GM19468 (cell line): ENCODE results near the gene MARCHF7.
"Not testable (repeated sequence)": the region's sequence is repeated elsewhere in the genome, so short reads cannot be mapped to it uniquely, and the experiment has no call there.

Experiments
- ATAC-seq: cut with Tn5 transposase; IDR thresholded peaks from one replicate; pipeline ENCODE4 v1.9.1; 2021; ENCODE audit warnings: mild to moderate bottlenecking, moderate library complexity, moderate number of reproducible peaks; ENCODE audit not compliant: unreplicated experiment; ENCODE audit errors: extremely low read depth

MARCHF7 gene

DNA sequence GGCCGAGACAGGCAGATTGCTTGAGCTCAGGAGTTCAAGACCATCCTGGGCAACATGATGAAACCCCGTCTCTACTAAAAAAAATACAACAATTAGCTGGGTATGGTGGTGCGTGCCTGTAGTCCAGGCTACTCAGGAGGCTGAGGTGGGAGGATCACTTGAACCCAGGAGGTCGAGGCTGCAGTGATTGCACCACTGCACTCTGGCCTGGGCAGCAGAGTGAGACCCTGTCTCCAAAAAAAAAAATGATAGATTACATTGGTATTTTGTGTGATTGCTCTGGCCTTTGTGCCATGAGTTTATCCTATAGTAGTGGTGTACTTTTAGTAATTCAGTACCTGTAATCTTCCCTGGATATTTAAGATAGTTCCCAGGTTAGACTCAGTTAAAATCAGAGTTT, 4.1 kb downstream of the MARCHF7 start:
- ATAC-seq, result not testable (repeated sequence)

DNA sequence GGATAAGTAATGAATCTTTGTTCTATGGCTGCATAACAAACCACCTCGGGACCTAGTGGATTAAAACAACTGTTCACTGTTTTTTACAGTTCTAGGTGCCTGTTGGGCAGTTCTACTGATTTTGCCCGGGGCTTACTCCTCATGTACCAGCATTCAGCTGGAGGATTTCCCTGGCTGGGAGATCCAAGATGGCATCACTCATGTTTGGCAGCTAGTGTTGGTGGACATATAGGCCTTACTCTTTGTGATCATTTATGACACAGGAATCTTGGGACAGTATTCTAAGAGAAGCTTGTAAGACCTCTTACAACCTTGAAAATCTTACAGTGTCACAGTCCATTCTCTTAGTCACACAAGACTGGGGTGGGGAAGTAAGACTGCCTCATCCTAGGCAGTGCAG, 4.6 kb downstream of the MARCHF7 start:
- no peak for ATAC-seq

DNA sequence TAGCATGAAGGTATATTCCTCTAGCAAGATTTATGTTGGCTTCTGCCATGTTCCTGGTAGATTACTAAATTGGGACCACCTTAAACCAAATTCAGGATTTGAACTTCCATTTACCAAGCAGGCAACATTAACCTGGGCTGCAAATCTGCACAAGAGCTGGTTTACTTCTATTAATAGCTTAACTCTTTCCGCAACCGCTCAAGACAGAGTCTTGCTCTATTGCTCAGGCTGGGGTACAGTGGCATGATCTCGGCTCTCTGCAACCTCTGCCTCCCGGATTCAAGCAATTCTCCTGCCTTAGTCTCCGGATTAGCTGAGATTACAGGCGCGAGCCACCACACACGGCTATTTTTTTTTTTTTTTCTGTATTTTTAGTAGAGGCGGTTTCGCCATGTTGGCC, 8.4 kb downstream of the MARCHF7 start:
- ATAC-seq, result no peak

DNA sequence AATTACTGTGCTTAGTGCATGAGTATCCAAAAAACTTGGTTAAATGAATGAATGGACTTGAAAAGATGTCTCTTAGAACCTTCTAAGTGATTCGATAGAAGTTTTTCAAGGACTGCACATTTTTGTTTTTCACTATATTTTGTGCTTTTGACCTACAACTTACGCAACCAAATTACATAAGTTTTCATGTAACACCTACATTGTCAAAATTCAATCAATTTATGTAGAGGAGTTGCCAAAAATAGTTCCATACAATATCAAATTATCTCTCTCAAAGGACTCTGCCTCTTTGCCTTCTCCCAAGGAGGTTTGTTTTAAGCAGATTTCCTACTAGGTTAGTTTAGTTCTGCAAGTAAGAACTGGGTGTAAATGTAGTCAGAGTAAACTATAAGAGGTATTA, 10.3 kb downstream of the MARCHF7 start:
- no peak for ATAC-seq

DNA sequence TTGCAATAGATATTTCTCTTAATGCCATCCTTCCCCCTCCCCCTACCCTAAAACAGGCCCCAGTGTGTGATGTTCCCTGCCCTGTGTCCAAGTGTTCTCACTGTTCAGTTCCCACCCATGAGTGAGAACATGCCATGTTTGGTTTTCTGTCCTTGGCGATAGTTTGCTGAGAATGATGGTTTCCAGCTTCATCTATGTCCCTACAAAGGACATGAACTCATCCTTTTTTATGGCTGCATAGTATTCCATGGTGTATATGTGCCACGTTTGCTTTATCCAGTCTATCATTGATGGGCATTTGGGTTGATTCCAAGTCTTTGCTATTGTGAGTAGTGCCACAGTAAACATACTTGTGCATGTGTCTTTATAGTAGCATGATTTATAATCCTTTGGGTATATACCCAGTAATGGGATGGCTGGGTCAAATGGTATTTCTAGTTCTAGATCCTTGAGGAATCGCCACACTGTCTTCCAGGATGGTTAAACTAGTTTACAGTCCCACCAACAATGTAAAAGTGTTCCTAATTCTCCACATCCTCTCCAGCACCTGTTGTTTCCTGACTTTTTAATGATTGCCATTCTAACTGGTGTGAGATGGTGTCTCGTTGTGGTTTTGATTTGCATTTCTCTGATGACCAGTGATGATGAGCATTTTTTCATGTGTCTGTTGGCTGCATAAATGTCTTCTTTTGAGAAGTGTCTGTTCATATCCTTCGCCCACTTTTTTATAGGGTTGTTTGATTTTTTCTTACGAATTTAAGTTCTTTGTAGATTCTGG, 12.7 kb downstream of the MARCHF7 start:
- ATAC-seq, result not testable (repeated sequence)

DNA sequence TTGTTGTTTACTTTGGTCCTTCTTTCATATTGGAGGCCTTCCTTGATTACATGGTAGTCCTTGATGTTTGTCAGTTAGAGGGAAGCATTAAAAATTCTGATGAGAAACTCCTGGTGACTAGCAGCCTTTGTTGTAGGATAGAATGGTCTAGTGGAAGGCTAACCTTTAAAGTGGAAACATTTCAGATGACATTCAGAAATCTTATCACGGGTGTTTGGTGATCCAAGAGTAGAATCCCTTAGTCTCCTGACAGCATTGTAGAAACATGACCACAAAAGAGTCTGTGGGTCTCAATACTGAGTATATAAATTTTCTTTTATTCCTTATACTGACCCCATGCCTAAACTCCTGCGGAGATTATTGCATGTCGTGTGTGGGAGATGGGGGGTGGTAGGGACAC, 13.4 kb downstream of the MARCHF7 start:
- ATAC-seq, result no peak

DNA sequence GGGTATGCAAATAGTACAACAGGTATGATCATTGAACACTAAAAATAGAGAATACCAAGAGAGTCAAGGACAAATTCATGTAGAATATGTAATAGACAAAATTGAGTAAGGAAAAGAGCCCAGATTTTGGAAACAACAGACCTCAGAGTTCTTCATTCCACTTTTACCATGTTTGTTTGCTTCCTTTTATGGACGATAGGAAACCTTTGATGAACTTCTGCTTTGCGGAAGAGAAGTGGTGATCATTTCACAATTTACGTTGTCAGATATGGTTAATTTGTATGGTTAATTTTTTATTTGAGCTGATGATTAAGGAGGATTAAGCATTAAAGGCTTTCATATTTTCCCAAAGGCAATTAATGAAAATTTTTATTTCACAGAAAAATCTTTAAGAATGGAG, 16.3 kb downstream of the MARCHF7 start:
- ATAC-seq, result no peak

DNA sequence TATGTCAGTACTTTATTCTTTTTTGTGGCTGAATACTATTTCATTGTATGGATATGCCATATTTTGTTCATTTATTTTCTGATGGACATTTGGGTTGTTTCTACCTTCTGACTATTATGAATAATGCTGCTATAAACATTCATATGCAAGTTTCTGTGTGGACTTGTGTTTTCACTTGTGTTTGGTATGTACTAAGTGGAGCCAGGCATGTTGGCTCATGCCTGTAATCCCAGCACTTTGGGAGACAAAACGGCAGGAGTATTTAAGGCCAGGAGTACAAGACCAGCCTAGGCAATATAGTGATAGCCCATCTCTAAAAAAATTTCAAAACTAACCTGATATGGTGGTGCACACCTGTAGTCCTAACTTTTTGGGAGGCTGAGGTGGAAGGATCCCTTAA, 23.3 kb downstream of the MARCHF7 start:
- no peak for ATAC-seq

DNA sequence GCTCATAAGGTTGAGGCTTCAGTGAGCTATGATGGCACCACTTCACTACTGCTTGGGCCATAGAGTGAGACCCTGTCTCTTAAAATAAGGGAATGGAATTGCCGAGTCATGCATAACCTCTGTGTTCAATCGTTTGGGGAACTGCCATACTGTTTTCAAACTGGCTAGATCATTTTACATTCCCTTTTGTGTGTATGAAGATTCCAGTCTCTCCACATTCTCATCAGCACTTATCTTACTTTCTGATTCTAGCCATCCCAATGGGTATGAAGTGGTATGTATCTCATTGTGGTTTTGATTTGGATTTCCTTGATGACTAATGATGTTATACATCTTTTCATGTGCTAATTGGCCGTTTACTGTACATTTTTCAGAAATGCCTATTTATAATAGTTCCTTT, 23.7 kb downstream of the MARCHF7 start:
- no peak for ATAC-seq

DNA sequence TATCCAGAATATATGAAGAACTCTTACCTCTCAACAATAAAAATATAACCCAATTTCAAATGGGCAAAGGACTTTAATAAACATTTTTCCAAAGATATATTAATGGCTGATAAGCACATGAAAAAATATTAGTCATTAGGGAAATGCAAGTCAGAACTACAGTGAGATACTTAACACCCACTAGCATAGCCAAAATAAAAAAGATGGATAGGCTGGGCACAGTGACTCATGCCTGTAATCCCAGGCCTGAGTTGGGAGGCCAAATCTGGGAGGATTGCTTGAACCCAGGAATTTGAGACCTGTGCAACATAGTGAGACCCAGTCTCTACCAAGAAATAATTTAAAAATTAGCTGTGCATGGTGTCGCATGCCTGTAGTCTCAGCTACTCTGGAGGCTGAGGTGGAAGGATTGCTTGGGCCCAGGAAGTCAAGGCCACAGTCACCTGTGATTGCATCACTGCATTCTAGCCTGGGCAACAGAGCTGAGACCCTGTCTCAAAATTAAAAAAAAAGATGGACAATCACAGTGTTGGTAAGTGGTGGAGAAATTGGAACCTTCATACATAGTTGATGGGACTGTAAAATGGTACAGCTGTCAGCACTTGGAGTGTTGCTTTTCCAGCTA, 25.1 kb downstream of the MARCHF7 start:
- no peak for ATAC-seq

DNA sequence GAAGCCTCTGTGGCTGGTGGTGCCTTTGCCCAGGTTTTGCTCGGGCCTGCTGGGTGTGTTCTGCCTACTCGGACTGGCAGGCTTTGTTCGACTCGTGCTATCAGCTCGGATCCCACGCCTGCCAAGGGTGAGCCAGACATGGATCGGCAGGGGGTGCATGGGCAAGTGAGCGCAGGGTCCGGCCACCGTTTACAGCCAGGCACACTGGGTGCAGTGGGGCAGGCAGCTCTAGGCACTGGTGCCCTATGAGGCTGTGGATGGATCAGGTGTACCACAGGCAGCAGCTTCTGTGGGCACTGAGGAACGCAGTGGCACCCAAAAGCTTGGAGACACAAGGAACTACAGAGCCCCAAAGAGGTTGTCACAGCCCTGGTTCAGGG, 25.6 kb downstream of the MARCHF7 start:
- no peak for ATAC-seq

DNA sequence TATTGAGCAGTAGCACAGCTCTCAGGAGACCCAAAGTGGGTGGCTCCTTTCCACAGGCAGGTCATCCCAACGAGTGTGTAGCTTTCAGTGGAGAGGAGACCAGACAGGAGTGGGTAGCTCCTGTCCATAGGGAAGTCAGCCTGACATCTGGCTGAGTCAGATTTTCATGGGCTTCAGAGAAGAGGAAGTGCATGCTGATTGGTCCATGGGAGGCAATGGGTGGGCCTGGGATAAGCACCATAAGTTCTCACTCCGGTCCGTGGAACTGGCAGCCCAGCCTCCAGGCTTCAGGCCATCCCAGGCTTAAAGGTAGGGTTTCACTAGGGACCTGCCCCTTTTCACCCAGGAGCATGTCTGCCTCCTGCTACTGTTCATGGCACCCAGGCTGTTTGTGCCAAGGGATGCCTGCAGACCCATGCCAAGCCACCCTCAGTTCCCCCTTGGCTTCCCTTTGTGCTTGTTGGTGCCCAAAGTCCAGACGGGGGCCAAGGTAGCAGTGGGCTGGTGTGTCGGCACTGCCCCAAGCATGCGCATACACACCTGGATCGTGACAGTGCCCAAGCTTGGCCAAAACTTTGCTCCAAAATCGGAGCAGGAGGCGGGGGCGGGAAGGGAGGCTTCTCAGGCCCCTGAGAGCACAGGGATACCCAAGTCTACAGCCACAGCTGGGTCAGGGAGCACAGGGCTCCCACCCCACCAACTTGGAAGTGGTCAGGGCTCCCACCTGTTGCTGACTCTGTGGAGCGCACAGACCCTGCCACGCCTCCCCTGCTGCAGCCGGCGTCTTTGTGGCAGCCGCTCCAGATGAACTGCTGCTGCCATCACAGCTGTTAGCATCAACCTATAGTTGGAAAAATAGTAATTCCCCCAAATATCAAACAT, 26.4 kb downstream of the MARCHF7 start:
- ATAC-seq, result no peak

DNA sequence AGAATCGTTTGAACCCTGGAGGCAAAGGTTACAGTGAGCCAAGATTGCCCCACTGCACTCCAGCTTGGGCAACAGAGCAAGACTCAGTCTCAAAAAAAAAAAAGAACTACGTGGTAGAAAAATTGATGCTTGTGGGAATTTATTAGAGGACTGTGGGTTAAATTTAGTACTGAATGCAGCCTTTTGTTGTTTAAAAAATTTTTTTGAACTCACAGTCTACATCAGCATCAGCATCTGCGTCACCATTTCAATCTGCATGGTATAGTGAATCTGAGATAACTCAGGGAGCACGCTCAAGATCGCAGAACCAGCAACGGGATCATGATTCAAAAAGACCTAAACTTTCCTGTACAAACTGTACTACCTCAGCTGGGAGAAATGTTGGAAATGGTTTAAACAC, 30.5 kb downstream of the MARCHF7 start:
- no peak for ATAC-seq

DNA sequence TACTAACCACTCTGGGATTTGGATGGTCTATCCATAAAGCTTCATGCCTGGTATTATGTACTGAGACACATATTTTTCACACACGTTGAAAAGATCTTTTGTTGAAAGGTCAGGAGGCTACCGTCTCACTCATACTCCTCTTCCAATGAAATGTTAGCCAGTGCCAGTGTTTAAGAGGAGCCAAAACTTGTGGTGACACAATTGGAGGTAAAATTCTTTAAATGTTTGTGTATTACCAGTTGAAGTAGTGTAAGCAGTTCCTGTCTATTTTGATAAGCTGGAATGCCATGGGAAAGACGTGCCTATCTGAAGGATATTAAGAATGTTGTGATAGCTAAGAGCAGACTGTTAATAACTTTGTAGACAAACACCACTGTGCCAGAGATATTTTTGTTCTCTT, 32.1 kb downstream of the MARCHF7 start:
- no peak for ATAC-seq

DNA sequence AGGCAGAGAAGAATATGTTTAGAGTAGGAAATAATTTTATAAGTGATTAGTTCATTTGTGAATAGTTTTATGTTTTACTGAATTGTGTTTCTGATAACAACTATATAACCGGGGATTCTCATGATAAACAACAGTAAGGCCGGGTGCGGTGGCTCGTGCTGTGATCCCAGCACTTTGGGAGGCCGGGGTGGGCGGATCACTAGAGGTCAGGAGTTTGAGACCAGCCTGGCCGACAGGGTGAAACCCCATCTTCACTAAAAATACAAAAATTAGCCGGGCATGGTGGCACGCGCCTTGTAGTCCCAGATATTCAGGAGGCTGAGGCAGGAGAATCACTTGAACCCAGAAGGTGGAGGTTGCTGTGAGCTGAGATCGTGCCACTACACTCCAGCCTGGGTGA, 32.9 kb downstream of the MARCHF7 start:
- not testable (repeated sequence) for ATAC-seq

DNA sequence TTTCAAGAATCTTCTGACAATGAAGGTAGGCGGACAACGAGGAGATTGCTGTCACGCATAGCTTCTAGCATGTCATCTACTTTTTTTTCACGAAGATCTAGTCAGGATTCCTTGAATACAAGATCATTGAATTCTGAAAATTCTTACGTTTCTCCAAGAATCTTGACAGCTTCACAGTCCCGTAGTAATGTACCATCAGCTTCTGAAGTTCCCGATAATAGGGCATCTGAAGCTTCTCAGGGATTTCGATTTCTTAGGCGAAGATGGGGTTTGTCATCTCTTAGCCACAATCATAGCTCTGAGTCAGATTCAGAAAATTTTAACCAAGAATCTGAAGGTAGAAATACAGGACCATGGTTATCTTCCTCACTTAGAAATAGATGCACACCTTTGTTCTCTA, 35.8 kb downstream of the MARCHF7 start:
- no peak for ATAC-seq

DNA sequence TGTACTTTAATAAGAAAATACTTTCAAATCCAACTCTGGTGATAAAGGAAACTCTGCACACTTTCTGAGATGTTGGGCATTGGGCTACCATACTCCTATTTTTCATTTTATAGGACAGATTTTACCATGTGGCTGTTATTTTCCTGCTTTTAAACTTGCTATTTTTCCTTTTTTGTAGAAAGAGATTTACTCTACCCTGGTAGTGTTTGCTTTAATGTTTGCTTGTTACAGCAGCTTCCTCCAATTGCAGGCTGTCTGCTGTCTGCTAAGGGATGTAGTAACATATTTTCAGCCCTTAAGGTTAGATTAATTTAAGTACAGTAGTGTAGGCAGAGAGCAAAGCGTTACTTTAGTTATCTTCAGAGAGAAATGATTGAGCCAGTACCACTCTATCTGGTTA, 38.6 kb downstream of the MARCHF7 start:
- no peak for ATAC-seq

DNA sequence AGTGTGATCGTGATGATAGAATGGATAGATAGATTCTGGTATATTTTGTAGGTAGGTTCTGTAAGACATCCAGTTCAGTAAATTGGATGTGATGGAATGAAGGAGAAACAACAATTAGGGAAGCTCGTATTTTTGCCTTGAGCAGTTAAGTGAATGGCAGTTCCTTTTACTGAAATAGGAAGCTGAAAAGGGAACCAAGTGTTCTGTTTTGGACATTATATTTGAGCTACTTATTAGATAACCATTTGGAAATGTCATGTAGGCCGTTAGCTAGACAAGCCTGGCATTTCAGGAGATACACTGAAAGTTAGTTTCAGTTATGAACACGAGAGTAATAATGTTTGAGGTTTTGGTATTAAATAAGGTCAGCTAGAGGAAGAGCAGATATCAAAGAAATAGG, 41.5 kb downstream of the MARCHF7 start:
- no peak for ATAC-seq

DNA sequence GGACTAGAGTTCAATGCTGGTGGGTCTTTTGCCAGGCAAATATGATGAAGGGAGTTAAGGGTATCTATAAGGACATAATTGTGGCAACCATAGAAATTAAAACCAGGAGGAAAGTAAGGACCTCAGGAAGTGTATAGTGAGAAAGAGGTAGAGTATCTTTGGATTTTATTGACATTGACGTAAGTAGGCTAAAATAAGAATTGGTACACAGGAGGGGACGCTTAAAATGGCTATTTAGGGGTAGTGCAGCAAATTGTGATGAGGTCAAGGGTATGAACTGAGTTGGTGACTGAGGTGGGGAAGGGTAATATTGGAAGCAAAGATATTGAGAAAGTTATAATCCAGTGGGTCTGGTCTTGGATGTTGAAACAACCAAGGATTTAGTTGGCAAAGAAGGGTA, 42.7 kb downstream of the MARCHF7 start:
- ATAC-seq, result no peak

DNA sequence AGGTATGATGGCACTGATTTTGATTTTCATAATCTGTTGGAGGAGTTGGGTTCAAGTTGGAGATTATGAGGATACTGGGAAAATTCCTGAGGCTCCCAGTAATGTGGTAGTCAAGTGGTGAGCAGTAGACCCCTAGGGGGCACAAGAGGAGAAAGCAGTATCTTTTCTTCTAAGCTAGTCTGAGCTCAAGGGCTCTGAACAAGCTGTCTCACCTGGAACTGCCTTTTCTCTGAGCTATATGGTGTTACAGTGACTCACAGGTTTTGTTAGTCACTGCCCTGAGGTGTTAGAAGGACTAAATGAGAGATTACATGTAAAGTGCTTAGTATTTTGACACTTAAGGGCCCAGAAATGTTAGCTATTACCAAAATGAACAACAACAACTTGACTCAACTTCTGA, 43.5 kb downstream of the MARCHF7 start:
- ATAC-seq, result no peak

DNA sequence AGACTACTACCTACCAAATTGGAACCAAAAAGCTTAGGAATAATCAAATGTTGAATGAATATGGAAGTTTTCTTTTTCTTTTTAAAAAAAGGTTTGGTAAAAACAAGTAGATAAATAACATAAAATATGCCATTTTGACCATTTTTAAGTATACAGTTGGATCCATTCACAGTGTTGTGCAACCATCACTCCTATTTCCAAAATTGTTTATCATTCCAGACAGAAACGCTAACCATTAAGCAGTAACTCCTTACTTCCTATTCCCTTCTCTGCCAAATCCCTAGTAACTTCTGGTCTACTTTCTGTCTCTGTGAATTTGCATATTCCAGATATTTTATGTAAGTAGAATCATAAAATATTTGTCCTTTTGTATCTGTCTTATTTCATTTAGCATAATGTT, 45.9 kb downstream of the MARCHF7 start:
- no peak for ATAC-seq
